ENCODE results near the gene GNB3.
"Not testable (repeated sequence)": the region's sequence is repeated elsewhere in the genome, so short reads cannot be mapped to it uniquely, and the experiment has no call there.

The GNB3 gene

GRCh38 chr12:6863033-6863432 is 22.3 kb downstream of the GNB3 start:
- no peak for TF ChIP-seq CTCF (IDR thresholded peaks at IDR 0.05; ENCODE audit: low read depth, low read length)

GRCh38 chr12:6863586-6864321 is 23.0 kb downstream of the GNB3 start:
- no peak for DNase-seq (ENCODE audit: extremely low read depth, low read depth)
- no peak for TF ChIP-seq CTCF (IDR thresholded peaks at IDR 0.05; ENCODE audit: low read depth, low read length)

More at GRCh38 chr12:6863033-6863432, 22.3 kb downstream of the GNB3 start:
- DNase-seq (ENCODE audit: extremely low read depth, low read depth) = no peak

- DNase-seq (ENCODE audit: extremely low read depth, low read depth) = not testable (repeated sequence)
Measured at GRCh38 chr12:6865307-6865706, 24.6 kb downstream of the GNB3 start.

GRCh38 chr12:6866163-6866919 is 25.6 kb downstream of the GNB3 start:
- TF ChIP-seq CTCF (IDR thresholded peaks at IDR 0.05; ENCODE audit: low read depth, low read length) = no peak
- DNase-seq (ENCODE audit: extremely low read depth, low read depth) = no peak

- DNase-seq (ENCODE audit: extremely low read depth, low read depth) = no peak
- TF ChIP-seq CTCF (IDR thresholded peaks at IDR 0.05; ENCODE audit: low read depth, low read length) = no peak
Measured at GRCh38 chr12:6866920-6867412, 26.2 kb downstream of the GNB3 start.

- DNase-seq (ENCODE audit: extremely low read depth, low read depth) = peak; percentile 52
- no peak for TF ChIP-seq CTCF (IDR thresholded peaks at IDR 0.05; ENCODE audit: low read depth, low read length)
Measured at GRCh38 chr12:6867413-6868210, 26.9 kb downstream of the GNB3 start, which contains the start of gene TPI1. Gene TPI1, plus strand, starts transcription at chr12:6867531. Its CDS starts 36 bp downstream, at chr12:6867567.

GRCh38 chr12:6868211-6869048 is 27.7 kb downstream of the GNB3 start:
- TF ChIP-seq CTCF (IDR thresholded peaks at IDR 0.05; ENCODE audit: low read depth, low read length) = peak; percentile 31
- no peak for DNase-seq (ENCODE audit: extremely low read depth, low read depth)

All from AG09319 (cell line).